Right renal cortex interstitium (tissue), 3 donors: ENCODE data around the gene KNG1. TPM values are rescaled to one million over a fixed set of nuclear protein-coding genes. Genes with fewer than 3 reads are reported as not detected.
"Not testable (repeated sequence)": the region's sequence is repeated elsewhere in the genome, so short reads cannot be mapped to it uniquely, and the experiment has no call there.

Experiments
- DNase-seq, 3 donors: peaks; one replicate each; pipeline ENCODE4 v3.0.0-alpha.2; 2013; ENCODE audit warnings: low read depth in 3 of 3, low spot score in 2 of 3
- polyA plus RNA-seq, 3 donors: library from polyadenylated mRNA; unstranded; fragments of 120-200 nt; gene quantifications; one replicate each; pipeline ENCODE4 v1.2.1, GENCODE V29; 2013; ENCODE audit not compliant: insufficient read length in 3 of 3

KNG1 gene
- polyA plus RNA-seq, 3 donors, result 144 to 168 (median 163) TPM

DNA sequence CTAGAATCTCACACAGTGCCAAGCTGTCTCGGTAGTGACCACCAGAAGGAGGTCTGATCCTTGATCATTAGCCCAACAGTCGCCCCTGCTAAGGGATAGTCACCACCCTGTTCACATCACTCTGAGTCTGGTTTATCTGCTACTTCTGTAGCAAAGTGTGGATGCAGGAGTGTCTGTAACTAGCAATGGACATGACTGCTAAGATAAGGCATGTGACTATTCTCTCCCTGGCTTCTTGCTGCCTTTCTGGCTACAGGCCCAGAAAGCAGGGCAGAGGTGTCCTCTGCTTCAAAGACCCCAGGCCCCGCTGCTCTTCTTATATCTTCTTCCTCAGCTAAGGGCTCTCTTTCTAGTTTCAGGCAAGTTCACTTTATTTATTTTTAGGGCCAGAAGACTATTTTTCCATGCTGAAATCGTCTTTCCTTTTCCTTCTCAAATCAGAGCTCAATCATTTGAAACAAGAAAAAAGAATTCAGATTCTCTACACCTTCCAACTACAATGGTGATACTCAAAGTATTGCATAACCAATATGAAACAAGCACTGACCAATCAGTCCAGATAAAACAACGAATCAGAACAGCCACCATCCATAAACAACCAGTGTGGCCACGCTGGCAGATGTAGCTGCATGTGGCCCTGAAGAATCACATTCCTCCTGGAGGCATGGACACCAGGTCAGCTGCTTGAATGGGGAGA lies 8.0 kb upstream of the KNG1 start:
- no peak for DNase-seq

DNA sequence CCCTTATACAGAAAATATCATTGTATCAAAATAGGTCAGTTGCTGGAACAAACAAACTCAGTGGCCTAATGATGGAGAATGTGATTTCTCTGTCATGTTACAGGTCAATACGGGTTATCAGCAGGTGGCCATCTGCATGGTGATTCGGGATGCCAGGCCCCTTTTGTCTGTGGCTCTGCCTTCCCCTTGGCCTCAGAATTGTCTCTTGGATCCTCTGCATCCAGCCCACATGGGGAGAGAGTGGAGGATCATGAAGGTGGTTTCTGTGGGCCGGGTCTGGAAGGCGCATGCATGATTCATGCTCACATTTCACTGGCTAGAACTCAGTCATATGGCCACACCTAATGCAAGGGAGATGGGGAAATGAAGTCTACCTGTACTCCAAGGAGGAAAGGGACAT lies 6.5 kb upstream of the KNG1 start:
- DNase-seq, result not testable (repeated sequence)

- no peak for DNase-seq
These were observed 3.7 kb upstream of the KNG1 start for GRCh38 chr3:186713499-186713898.

DNA sequence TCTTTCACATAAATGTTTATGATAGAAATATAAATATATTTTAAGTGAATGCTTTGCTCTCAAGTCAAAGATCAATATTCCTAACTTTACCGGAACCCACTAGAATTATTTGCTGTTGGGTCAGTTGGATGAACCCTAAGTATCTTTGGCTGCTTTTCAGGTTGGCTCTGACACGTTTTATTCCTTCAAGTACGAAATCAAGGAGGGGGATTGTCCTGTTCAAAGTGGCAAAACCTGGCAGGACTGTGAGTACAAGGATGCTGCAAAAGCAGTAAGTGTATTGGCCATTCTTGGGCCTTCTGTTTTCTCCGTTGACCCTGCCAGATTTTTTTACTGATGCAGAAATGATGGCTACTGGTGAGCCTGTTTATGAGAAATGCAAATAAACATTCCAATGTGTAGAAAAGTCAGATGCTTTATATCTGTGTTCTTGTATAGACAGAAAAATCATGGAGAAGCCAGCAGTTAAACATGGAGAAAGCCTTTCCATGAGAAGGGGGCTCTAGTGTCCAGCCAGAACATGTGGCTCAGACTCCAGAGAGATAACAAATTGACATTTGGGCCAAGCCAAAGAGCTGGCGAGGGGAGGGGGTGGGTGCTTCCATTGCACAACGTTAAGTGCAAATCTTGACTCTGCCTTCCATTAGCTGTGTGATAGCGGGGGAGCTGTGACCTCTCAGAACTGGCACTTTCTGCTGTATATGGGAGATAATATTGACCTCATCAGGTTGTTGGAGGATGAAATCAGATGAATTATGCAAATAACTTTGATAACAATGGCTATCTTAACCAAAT lies 3.0 kb downstream of the KNG1 start:
- DNase-seq, result no peak

GRCh38 chr3:186722457-186722856 lies 5.3 kb downstream of the KNG1 start:
- no peak for DNase-seq

- DNase-seq, result no peak
These were observed 7.8 kb downstream of the KNG1 start for GRCh38 chr3:186724911-186725310.

DNA sequence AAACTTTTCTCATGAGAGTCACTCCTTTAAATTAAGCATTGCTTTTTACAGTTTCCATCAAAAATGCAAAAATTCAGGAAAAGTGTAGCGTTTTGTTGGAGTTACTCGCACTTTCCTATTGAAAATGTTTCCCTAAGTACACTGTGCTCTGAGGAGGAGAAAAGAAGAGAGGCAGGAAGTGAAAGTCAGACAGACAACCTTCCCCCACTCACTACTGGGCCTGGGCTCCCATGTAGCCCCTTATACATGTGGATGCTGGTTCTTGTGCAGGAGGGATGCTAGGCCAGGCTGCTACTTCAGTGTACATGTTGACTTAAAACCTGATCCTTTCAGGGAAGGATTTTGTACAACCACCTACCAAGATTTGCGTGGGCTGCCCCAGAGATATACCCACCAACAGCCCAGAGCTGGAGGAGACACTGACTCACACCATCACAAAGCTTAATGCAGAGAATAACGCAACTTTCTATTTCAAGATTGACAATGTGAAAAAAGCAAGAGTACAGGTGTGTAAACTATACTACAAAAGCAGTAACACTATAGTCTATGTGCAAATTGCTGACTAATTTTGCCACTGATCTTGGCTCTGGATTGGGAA lies 15.1 kb downstream of the KNG1 start:
- no peak for DNase-seq

GRCh38 chr3:186742618-186743380 lies 25.6 kb downstream of the KNG1 start:
- no peak for DNase-seq

DNA sequence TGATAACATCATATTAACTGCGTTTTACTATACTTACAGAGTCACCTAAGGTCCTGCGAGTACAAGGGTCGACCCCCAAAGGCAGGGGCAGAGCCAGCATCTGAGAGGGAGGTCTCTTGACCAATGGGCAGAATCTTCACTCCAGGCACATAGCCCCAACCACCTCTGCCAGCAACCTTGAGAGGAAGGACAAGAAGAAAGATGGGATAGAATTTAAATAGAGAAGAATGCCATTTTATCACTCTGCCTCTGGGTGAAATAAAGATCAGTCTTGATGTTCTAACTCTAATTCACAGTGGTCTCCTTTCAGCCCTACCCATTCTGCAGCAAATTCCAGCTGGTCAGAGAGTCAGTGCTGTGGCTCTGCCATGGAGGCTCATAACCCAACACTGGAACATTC lies 26.5 kb downstream of the KNG1 start:
- DNase-seq, result no peak

GRCh38 chr3:186746008-186746407 lies 28.8 kb downstream of the KNG1 start:
- peak in 1 of 3 donors; percentile 12 for DNase-seq

DNA sequence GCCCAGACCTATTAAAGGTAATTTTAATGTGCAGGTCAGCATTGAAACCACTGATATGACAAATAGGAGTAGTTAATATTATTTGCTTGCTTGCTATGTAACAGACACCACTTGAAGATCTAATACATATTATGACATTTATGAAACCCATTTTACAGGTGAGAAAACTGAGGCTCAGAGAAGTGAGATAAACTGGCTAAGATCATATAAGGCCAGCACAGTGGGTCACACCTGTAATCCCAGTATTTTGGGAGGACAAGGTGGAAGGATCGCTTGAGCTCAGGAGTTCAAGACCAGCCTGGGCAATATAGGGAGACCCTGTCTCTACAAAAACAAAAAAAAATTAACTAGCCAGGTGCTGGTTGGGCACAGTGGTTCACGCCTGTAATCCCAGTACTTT lies 33.2 kb downstream of the KNG1 start:
- no peak for DNase-seq

DNA sequence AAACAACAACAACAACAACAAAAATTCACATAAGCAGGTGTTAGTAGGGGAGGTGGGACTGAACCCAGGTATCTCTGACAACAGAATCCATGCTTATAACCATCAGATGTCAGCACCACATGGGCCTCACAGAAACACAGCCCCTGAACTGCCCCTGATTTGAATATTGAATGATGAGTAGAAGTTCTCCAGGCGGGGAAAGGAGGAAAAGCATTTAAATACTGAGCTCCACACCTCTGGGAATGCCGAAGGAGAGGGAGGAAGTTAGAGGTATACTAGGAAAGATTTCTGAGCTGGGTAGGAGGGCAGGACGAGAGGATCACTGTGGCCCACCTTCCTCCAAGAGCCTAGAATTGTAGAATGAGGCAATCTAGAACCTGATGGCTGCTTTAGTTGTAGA lies 34.3 kb downstream of the KNG1 start:
- no peak for DNase-seq

DNA sequence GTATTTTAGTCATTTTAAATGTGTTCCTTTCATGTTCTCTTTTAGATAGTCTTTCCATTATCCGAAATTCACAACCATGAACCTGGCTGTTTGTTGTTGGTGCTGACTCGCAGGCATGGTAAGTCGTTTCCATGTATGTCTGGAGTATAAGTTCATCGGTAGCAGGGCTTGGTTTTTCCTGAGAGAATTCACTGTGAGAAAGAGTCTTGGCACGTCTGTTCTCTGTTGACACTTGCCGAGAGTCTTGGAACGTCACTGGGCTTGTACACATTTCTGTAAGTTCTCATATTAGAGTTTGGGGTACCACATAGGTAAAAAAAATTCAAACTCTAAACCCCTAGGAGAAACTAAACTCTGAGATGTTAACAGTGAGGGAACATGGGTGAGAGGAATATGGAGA lies 36.8 kb downstream of the KNG1 start:
- DNase-seq, result no peak

GRCh38 chr3:186754871-186755270 lies 37.7 kb downstream of the KNG1 start:
- DNase-seq, result no peak

- DNase-seq, result no peak
These were observed 40.1 kb downstream of the KNG1 start for GRCh38 chr3:186757214-186757613.

GRCh38 chr3:186757686-186758220 lies 40.6 kb downstream of the KNG1 start:
- no peak for DNase-seq

- no peak for DNase-seq
These were observed 42.2 kb downstream of the KNG1 start for GRCh38 chr3:186759231-186759930.

DNA sequence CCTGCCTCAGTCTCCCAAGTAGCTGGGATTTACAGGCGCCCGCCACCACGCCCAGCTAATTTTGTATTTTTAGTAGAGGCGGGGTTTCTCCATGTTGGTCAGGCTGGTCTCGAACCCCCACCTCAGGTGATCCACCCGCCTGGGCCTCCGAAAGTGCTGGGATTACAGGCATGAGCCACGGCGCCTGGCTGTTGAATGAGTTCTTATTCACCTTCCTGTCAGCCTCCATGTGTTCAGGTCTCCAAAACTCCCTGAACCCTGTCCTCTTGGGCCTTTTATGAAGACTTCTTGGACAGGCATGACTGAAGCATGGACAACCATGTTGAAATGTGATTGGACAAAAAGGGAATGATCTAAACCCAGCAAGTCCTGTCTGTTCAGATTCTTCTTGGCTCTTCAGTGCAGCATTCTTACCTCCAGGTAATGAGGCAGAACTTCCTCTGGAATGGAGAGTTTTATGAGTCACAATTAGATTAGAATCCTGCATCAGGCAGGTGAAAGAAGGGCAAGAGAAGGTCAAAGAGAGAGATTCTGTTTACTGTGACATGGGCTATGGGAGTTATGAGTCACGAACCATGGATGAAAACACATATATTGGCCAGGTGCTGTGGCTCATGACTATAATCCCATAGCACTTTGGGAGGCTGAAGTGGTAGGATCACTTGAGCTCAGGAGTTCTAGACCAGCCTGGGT lies 43.1 kb downstream of the KNG1 start:
- no peak for DNase-seq

GRCh38 chr3:186760897-186761447 lies 43.8 kb downstream of the KNG1 start:
- DNase-seq, result no peak
